HEK293 (cell line): Measurements from ENCODE around the gene GINS2.

Experiments used
- CTCF ChIA-PET: fragments of 350-600 bp; formaldehyde crosslinking; extraction: SDS; loops from one replicate; lab custom pipeline; 2021; ENCODE audit warnings: antibody characterized with exemption; lab: Yijun Ruan, JAX
- POLR2A ChIA-PET: fragments of 300-600 bp; formaldehyde crosslinking; extraction: SDS; loops from one replicate; lab custom pipeline; 2020; ENCODE audit warnings: antibody characterized with exemption, inconsistent platforms; lab: Yijun Ruan, JAX
- H3K27ac ChIP-seq: fragments of 200-500 bp; sonication (Bioruptor generic); 2 replicates; pipeline ENCODE4 v1.5.1; 2014; ENCODE audit warnings: low read depth, low read length, control low read depth, inconsistent platforms; ENCODE audit errors: extremely low read depth
- H3K36me3 ChIP-seq, 2 experiments: fragments of 200-500 bp in 1 of 2; sonication (Bioruptor generic) in 1 of 2; 1 replicate in 1 of 2; 2 replicates in 1 of 2; pipeline ENCODE4 v1.5.1; 2014 to 2017; ENCODE audit warnings: inconsistent platforms in 2 of 2, low read length in 2 of 2; ENCODE audit not compliant: control insufficient read depth in 2 of 2, insufficient read depth in 1 of 2
- H3K4me1 ChIP-seq: fragments of 200-500 bp; sonication (Bioruptor generic); 2 replicates; pipeline ENCODE4 v1.5.1; 2014; ENCODE audit warnings: mild to moderate bottlenecking, low read length, inconsistent platforms; ENCODE audit not compliant: control insufficient read depth, insufficient read depth
- H3K4me3 ChIP-seq: 2 replicates; pipeline ENCODE4 v1.5.1; 2011; ENCODE audit warnings: low read depth, mild to moderate bottlenecking, control low read depth, low read length, moderate library complexity
- H3K9me3 ChIP-seq: fragments of 200-500 bp; sonication (Bioruptor generic); 2 replicates; pipeline ENCODE4 v1.5.1; 2014; ENCODE audit warnings: low read depth, low read length, inconsistent platforms; ENCODE audit not compliant: control insufficient read depth, insufficient read depth
- BCL6B ChIP-seq: fragments of 450-650 bp; formaldehyde crosslinking; IDR thresholded peaks from 2 replicates; pipeline ENCODE4 v1.5.1; 2017; ENCODE audit warnings: missing biosample characterization, missing genetic modification characterization
- SCRT2 ChIP-seq: fragments of 450-650 bp; formaldehyde crosslinking; IDR thresholded peaks from 2 replicates; pipeline ENCODE4 v1.5.1; 2016; ENCODE audit warnings: missing biosample characterization, missing genetic modification characterization
- ZBTB26 ChIP-seq: fragments of 450-650 bp; formaldehyde crosslinking; optimal IDR thresholded peaks from 2 replicates; pipeline ENCODE3; 2016; ENCODE audit warnings: missing biosample characterization, mild to moderate bottlenecking, missing genetic modification characterization
- ZBTB7A ChIP-seq: fragments of 450-650 bp; formaldehyde crosslinking; IDR thresholded peaks from 2 replicates; pipeline ENCODE4 v1.5.1; 2016; ENCODE audit warnings: low read depth, missing biosample characterization, missing genetic modification characterization
- ZFP37 ChIP-seq: fragments of 450-650 bp; formaldehyde crosslinking; IDR thresholded peaks from 2 replicates; pipeline ENCODE4 v1.5.1; 2016; ENCODE audit warnings: missing biosample characterization, missing genetic modification characterization
- ZIC2 ChIP-seq: fragments of 450-650 bp; formaldehyde crosslinking; IDR thresholded peaks from 2 replicates; pipeline ENCODE4 v1.5.1; 2016; ENCODE audit warnings: missing biosample characterization, missing genetic modification characterization
- ZNF169 ChIP-seq: fragments of 450-650 bp; formaldehyde crosslinking; IDR thresholded peaks from 2 replicates; pipeline ENCODE4 v1.5.1; 2016; ENCODE audit warnings: missing biosample characterization, missing genetic modification characterization
- ZNF18 ChIP-seq: fragments of 450-650 bp; formaldehyde crosslinking; IDR thresholded peaks from 2 replicates; pipeline ENCODE4 v1.5.1; 2016; ENCODE audit warnings: missing biosample characterization, missing genetic modification characterization
- ZNF211 ChIP-seq: fragments of 450-650 bp; formaldehyde crosslinking; IDR thresholded peaks from 2 replicates; pipeline ENCODE4 v1.5.1; 2016; ENCODE audit warnings: low read depth, missing biosample characterization, missing genetic modification characterization
- ZNF223 ChIP-seq: fragments of 450-650 bp; formaldehyde crosslinking; IDR thresholded peaks from 2 replicates; pipeline ENCODE4 v1.5.1; 2016; ENCODE audit warnings: missing biosample characterization, missing genetic modification characterization
- ZNF354C ChIP-seq: fragments of 450-650 bp; formaldehyde crosslinking; IDR thresholded peaks from 2 replicates; pipeline ENCODE4 v1.5.1; 2016; ENCODE audit warnings: missing biosample characterization, missing genetic modification characterization, low read depth, borderline replicate concordance
- ZNF362 ChIP-seq: fragments of 450-650 bp; formaldehyde crosslinking; IDR thresholded peaks from 2 replicates; pipeline ENCODE4 v1.5.1; 2016; ENCODE audit warnings: missing biosample characterization, missing genetic modification characterization
- ZNF37A ChIP-seq: fragments of 450-650 bp; IDR thresholded peaks from 2 replicates; pipeline ENCODE4 v1.5.1; 2018; ENCODE audit warnings: missing biosample characterization, missing genetic modification characterization
- ZNF473 ChIP-seq: fragments of 450-650 bp; formaldehyde crosslinking; IDR thresholded peaks from 2 replicates; pipeline ENCODE4 v1.5.1; 2017; ENCODE audit warnings: missing biosample characterization, missing genetic modification characterization
- ZNF626 ChIP-seq: fragments of 450-650 bp; sonication (Bioruptor Pico); formaldehyde crosslinking; IDR thresholded peaks from 2 replicates; pipeline ENCODE4 v1.5.1; 2018; ENCODE audit warnings: missing biosample characterization, missing genetic modification characterization, inconsistent platforms
- ZNF791 ChIP-seq: fragments of 450-650 bp; formaldehyde crosslinking; IDR thresholded peaks from 2 replicates; pipeline ENCODE4 v1.5.1; 2016; ENCODE audit warnings: missing biosample characterization, missing genetic modification characterization
- ZNF837 ChIP-seq: fragments of 450-650 bp; formaldehyde crosslinking; IDR thresholded peaks from 2 replicates; pipeline ENCODE4 v1.5.1; 2016; ENCODE audit warnings: missing biosample characterization, missing genetic modification characterization
- ZXDB ChIP-seq: fragments of 450-650 bp; formaldehyde crosslinking; IDR thresholded peaks from 2 replicates; pipeline ENCODE4 v1.5.1; 2016; ENCODE audit warnings: missing biosample characterization, missing genetic modification characterization
- TF ChIP-seq, protein P1 (sequence below): fragments of 450-650 bp; formaldehyde crosslinking; IDR thresholded peaks from 2 replicates; pipeline ENCODE4 v1.5.1; 2016; ENCODE audit warnings: missing biosample characterization, missing genetic modification characterization
- TF ChIP-seq, protein P2 (sequence below): fragments of 450-650 bp; formaldehyde crosslinking; IDR thresholded peaks from 2 replicates; pipeline ENCODE4 v1.5.1; 2016; ENCODE audit warnings: missing biosample characterization, missing genetic modification characterization
- TF ChIP-seq, protein P3 (sequence below): fragments of 450-650 bp; formaldehyde crosslinking; IDR thresholded peaks from 2 replicates; pipeline ENCODE4 v1.5.0; 2017; ENCODE audit warnings: missing biosample characterization, missing genetic modification characterization, borderline replicate concordance

GINS2 gene

GRCh38 chr16:85662482-85662812, 26.3 kb downstream of the GINS2 start:
- Histone ChIP-seq H3K36me3 (peaks cover 3 to 98% of the 10 kb centered on the region in 2 experiments; a peak in 2 of 3 replicates), H3K27ac (no peak overlapping the region), H3K4me1 (no peaks in the 10 kb centered on the region), H3K4me3 (no peak overlapping the region), H3K9me3 (no peaks in the 10 kb centered on the region)
- no peak for TF ChIP-seq ZFP37 (tag by site-specific recombination)
- TF ChIP-seq ZIC2 = peak; percentile 53
- TF ChIP-seq ZNF223 (tag by site-specific recombination) = no peak
- CTCF ChIA-PET = interaction anchor here (0.6 kb wide), 2 partner anchors 20 to 793 kb away, joined by 3 read pairs; no protein-coding TSS in a partner anchor
- POLR2A ChIA-PET = no interaction called here

- no peaks in the 10 kb centered on the region for H3K9me3 ChIP-seq
- no peaks in the 10 kb centered on the region for H3K4me1 ChIP-seq
- no peak overlapping the region for H3K27ac ChIP-seq
- CTCF ChIA-PET = interaction anchor here (0.6 kb wide), 2 partner anchors 19 to 793 kb away, joined by 3 read pairs; no protein-coding TSS in a partner anchor
- POLR2A ChIA-PET = no interaction called here
- H3K36me3 ChIP-seq = peaks cover 0 to 98% of the 10 kb centered on the region in 2 experiments; a peak in 2 of 3 replicates
- TF ChIP-seq ZNF473 (tag by site-specific recombination) (no peak), ZNF362 (tag by site-specific recombination) (no peak), ZBTB7A (tag by site-specific recombination) (no peak), ZNF18 (no peak), ZNF211 (no peak), ZXDB (tag by site-specific recombination) (no peak), ZNF37A (tag by site-specific recombination) (no peak), ZBTB26 (tag by site-specific recombination) (no peak), ZNF791 (tag by site-specific recombination) (no peak), ZNF169 (tag by site-specific recombination) (no peak), ZNF354C (tag by site-specific recombination) (no peak), ZNF626 (no peak), BCL6B (tag by site-specific recombination) (no peak), SCRT2 (tag by site-specific recombination) (no peak), ZNF837 (tag by site-specific recombination) (no peak)
- TF ChIP-seq, protein P1, sequence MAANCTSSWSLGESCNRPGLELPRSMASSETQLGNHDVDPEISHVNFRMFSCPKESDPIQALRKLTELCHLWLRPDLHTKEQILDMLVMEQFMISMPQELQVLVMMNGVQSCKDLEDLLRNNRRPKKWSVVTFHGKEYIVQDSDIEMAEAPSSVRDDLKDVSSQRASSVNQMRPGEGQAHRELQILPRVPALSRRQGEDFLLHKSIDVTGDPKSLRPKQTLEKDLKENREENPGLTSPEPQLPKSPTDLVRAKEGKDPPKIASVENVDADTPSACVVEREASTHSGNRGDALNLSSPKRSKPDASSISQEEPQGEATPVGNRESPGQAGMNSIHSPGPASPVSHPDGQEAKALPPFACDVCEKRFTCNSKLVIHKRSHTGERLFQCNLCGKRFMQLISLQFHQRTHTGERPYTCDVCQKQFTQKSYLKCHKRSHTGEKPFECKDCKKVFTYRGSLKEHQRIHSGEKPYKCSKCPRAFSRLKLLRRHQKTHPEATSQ = no peak
- TF ChIP-seq, protein P2, sequence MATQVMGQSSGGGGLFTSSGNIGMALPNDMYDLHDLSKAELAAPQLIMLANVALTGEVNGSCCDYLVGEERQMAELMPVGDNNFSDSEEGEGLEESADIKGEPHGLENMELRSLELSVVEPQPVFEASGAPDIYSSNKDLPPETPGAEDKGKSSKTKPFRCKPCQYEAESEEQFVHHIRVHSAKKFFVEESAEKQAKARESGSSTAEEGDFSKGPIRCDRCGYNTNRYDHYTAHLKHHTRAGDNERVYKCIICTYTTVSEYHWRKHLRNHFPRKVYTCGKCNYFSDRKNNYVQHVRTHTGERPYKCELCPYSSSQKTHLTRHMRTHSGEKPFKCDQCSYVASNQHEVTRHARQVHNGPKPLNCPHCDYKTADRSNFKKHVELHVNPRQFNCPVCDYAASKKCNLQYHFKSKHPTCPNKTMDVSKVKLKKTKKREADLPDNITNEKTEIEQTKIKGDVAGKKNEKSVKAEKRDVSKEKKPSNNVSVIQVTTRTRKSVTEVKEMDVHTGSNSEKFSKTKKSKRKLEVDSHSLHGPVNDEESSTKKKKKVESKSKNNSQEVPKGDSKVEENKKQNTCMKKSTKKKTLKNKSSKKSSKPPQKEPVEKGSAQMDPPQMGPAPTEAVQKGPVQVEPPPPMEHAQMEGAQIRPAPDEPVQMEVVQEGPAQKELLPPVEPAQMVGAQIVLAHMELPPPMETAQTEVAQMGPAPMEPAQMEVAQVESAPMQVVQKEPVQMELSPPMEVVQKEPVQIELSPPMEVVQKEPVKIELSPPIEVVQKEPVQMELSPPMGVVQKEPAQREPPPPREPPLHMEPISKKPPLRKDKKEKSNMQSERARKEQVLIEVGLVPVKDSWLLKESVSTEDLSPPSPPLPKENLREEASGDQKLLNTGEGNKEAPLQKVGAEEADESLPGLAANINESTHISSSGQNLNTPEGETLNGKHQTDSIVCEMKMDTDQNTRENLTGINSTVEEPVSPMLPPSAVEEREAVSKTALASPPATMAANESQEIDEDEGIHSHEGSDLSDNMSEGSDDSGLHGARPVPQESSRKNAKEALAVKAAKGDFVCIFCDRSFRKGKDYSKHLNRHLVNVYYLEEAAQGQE (tag by site-specific recombination) = no peak
- TF ChIP-seq, protein P3, sequence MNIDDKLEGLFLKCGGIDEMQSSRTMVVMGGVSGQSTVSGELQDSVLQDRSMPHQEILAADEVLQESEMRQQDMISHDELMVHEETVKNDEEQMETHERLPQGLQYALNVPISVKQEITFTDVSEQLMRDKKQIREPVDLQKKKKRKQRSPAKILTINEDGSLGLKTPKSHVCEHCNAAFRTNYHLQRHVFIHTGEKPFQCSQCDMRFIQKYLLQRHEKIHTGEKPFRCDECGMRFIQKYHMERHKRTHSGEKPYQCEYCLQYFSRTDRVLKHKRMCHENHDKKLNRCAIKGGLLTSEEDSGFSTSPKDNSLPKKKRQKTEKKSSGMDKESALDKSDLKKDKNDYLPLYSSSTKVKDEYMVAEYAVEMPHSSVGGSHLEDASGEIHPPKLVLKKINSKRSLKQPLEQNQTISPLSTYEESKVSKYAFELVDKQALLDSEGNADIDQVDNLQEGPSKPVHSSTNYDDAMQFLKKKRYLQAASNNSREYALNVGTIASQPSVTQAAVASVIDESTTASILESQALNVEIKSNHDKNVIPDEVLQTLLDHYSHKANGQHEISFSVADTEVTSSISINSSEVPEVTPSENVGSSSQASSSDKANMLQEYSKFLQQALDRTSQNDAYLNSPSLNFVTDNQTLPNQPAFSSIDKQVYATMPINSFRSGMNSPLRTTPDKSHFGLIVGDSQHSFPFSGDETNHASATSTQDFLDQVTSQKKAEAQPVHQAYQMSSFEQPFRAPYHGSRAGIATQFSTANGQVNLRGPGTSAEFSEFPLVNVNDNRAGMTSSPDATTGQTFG (tag by site-specific recombination) = no peak
- H3K4me3 ChIP-seq = no peak overlapping the region
Measured at GRCh38 chr16:85661740-85662481, 26.8 kb downstream of the GINS2 start.
